T-cell (primary cell): ENCODE measurements around the gene KY. TPM values are rescaled to one million over a fixed set of nuclear protein-coding genes. Genes with fewer than 3 reads are reported as not detected.

Experiments
- ATAC-seq, 4 experiments: fragments of 200-7000 bp in 3 of 4; fragments of 150-1000 bp in 1 of 4; cut with Tn5 transposase; replicated peaks in 1 of 4; 1 replicate in 3 of 4; 2 replicates in 1 of 4; pipeline ENCODE4 v1.10.0; 2021; ENCODE audit warnings: moderate library complexity in 3 of 4, mild to moderate bottlenecking in 2 of 4, moderate number of reproducible peaks in 1 of 4
- CTCF ChIA-PET, 2 donors: fragments of 300-600 bp; sonication (Branson Sonifier 250); formaldehyde crosslinking; loops; one replicate each; lab custom pipeline; 2022; ENCODE audit warnings: antibody characterized with exemption in 2 of 2; lab: Charles Lee
- POLR2A ChIA-PET, 2 donors: fragments of 300-600 bp; sonication (Branson Sonifier 250); formaldehyde crosslinking; loops; one replicate each; lab custom pipeline; 2022; ENCODE audit warnings: antibody characterized with exemption in 2 of 2; lab: Charles Lee
- DNase-seq, 35 experiments: peaks; one replicate each; pipeline versions ENCODE4 v3.0.0 to v3.0.0-alpha.2; 2013 to 2023
- H3K27ac ChIP-seq: one replicate; pipeline ENCODE4 v1.5.1; 2013; ENCODE audit warnings: low read length
- H3K27me3 ChIP-seq, 2 experiments: replicated peaks in 1 of 2; 1 replicate in 1 of 2; 2 replicates in 1 of 2; pipeline versions ENCODE4 v1.6.1 to v1.7.0; 2013; ENCODE audit warnings: low read length in 1 of 2, mixed read lengths in 1 of 2; ENCODE audit not compliant: control insufficient read depth in 2 of 2, insufficient read depth in 2 of 2; ENCODE audit errors: extremely low read depth in 1 of 2
- H3K36me3 ChIP-seq, 2 donors: 1 replicate in 1 of 2; 2 replicates in 1 of 2; pipeline versions ENCODE4 v1.6.1 to v1.7.0; 2013; ENCODE audit warnings: low read length in 1 of 2; ENCODE audit not compliant: control insufficient read depth in 2 of 2, insufficient read depth in 1 of 2; ENCODE audit errors: extremely low read depth in 1 of 2
- H3K4me1 ChIP-seq, 2 experiments: 1 replicate in 1 of 2; 2 replicates in 1 of 2; pipeline versions ENCODE4 v1.6.1 to v1.7.0; 2013; ENCODE audit warnings: low read length in 2 of 2, mixed read lengths in 1 of 2; ENCODE audit not compliant: insufficient read depth in 2 of 2, control insufficient read depth in 1 of 2; ENCODE audit errors: extremely low read depth in 1 of 2
- H3K4me3 ChIP-seq, 2 donors: 1 replicate in 1 of 2; 2 replicates in 1 of 2; pipeline versions ENCODE4 v1.5.1 to v1.7.0; 2013; ENCODE audit warnings: mild to moderate bottlenecking in 2 of 2, low read length in 1 of 2, moderate library complexity in 1 of 2; ENCODE audit not compliant: control insufficient read depth in 1 of 2; ENCODE audit errors: extremely low read depth in 1 of 2
- H3K9me3 ChIP-seq: 2 replicates; pipeline ENCODE4 v1.7.0; 2013
- H3K27ac Mint-ChIP-seq, 2 donors: one replicate each; pipeline ENCODE4 v1.8.0; 2020 to 2021; ENCODE audit warnings: mild to moderate bottlenecking in 2 of 2, mixed read lengths in 2 of 2
- H3K27me3 Mint-ChIP-seq, 2 donors: one replicate each; pipeline ENCODE4 v1.8.0; 2021 to 2022; ENCODE audit warnings: mixed read lengths in 2 of 2
- H3K36me3 Mint-ChIP-seq: one replicate; pipeline ENCODE4 v1.8.0; 2021; ENCODE audit warnings: mixed read lengths
- H3K4me1 Mint-ChIP-seq, 3 donors: one replicate each; pipeline ENCODE4 v1.8.0; 2020 to 2022; ENCODE audit warnings: mixed read lengths in 3 of 3, mild to moderate bottlenecking in 1 of 3
- H3K4me3 Mint-ChIP-seq, 3 donors: one replicate each; pipeline ENCODE4 v1.8.0; 2020 to 2022; ENCODE audit warnings: mild to moderate bottlenecking in 3 of 3, mixed read lengths in 3 of 3, moderate library complexity in 3 of 3
- H3K9me3 Mint-ChIP-seq, 3 donors: one replicate each; pipeline ENCODE4 v1.8.0; 2020 to 2022; ENCODE audit warnings: mixed read lengths in 3 of 3
- WGBS: methylation state at CpG from one replicate; pipeline ENCODE4 v1.1.5; 2013; ENCODE audit warnings: missing lambda C conversion rate; ENCODE audit not compliant: insufficient coverage; 5-methylcytosine and 5-hydroxymethylcytosine counted together
- total RNA-seq, 35 experiments: library from RNA in 6 of 35; stranded (reverse) in 6 of 35; fragments of 120-200 nt in 1 of 35; gene quantifications; one replicate each; pipeline versions ENCODE4 v1.2.1 to v1.2.4 and lab custom pipeline; 2013 to 2026

Gene KY
- total RNA-seq, 5 donors from 2014 or later (not counting 1 experiment from before 2014, with no cell fraction given): not detected

GRCh38 chr3:134628884-134629283, 21.9 kb downstream of the KY start:
- POLR2A ChIA-PET: no interaction called here
- Mint-ChIP-seq H3K27ac (no peak overlapping the region), H3K4me3 (no peak overlapping the region), H3K4me1 (no peaks in the 10 kb centered on the region), H3K27me3 (peaks cover 8 to 11% of the 10 kb centered on the region in 2 donors), H3K9me3 (peaks cover 11 to 27% (median 21%) of the 10 kb centered on the region in 3 donors), H3K36me3 (no peaks in the 10 kb centered on the region)
- Histone ChIP-seq H3K4me3 (no peak overlapping the region), H3K27ac (no peak overlapping the region), H3K9me3 (peaks cover 4% of the 10 kb centered on the region), H3K4me1 (no peaks in the 10 kb centered on the region), H3K27me3 (peaks cover 0 to 4% of the 10 kb centered on the region in 2 experiments), H3K36me3 (no peaks in the 10 kb centered on the region)
- 62% methylated on average over 2 of the region's 2 CpGs for WGBS
- DNase-seq: no peak
- ATAC-seq: no peak
- CTCF ChIA-PET: no interaction called here

DNA sequence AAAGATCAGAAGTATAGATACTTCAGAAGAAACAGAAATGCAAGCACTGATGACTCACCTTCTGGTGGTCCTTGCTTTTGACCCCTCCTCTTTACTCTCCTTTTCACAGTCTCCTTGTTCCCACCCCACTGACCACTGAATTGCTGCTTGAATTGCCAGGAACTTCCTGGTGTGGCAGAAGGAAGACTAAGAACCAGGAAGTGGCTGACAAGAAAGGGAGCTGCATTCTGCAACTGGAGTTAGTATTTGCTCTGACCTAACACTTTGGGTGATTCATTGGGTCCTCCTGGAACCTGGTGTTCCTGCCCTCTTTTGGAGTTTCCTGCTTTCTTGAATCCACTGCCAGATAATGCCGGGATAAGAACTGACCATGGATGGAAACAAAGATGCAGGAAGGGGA, 23.0 kb downstream of the KY start:
- H3K27ac Mint-ChIP-seq: no peak overlapping the region
- no peaks in the 10 kb centered on the region for H3K36me3 Mint-ChIP-seq
- Histone ChIP-seq H3K4me1 (no peaks in the 10 kb centered on the region), H3K36me3 (no peaks in the 10 kb centered on the region), H3K9me3 (peaks cover 4% of the 10 kb centered on the region), H3K27ac (no peak overlapping the region), H3K27me3 (peaks cover 0 to 4% of the 10 kb centered on the region in 2 experiments), H3K4me3 (no peak overlapping the region)
- DNase-seq (no peak), ATAC-seq (no peak)
- POLR2A ChIA-PET: no interaction called here
- H3K4me1 Mint-ChIP-seq: no peaks in the 10 kb centered on the region
- H3K4me3 Mint-ChIP-seq: no peak overlapping the region
- no CpG with 5 or more reads among the region's 1 CpG for WGBS
- peaks cover 8 to 11% of the 10 kb centered on the region in 2 donors for H3K27me3 Mint-ChIP-seq
- CTCF ChIA-PET: no interaction called here
- peaks cover 11 to 27% (median 17%) of the 10 kb centered on the region in 3 donors for H3K9me3 Mint-ChIP-seq

DNA sequence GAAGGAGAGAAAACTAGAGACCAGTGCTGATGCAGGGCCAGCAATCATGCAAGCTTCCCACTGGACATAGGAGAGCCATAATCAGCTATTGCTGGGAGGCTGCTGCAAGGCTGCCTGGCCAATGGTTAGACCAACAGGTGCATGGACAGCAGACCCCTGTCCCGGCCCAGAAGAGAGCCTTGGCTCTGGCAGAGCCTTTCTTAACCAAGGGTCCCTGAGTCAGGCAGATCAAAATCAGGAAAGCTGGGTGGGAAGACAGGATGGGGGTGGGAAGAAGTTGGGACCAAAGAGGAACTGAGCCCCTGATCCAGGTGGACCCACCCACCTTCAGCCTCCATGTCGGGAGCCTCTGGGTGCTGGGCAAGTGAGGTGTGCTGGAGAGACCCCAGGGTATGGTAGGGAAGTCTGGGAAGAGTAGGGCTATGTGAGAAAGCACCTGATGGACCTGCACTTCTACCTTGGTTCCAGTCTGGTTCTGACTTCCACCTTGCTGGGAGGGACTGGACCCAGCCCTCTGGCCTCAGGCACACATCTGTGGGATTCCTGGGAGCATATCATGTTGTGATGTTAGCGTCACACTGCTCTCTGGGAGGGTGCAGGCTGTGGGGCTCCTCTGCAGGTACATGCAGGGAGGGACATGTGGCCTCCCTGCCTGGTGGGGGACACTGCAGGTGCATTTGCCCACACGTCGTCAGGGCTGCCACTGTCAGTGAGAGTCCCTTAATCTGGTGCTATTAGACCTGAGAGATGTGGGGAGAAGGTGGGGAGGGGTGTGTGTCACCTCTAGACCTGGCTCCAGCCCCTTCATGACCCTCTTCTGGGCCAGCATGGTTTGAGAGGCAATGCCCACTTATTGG, 24.7 kb downstream of the KY start:
- H3K27me3 ChIP-seq: peaks cover 0 to 4% of the 10 kb centered on the region in 2 experiments
- Mint-ChIP-seq H3K9me3 (peaks cover 8 to 14% (median 12%) of the 10 kb centered on the region in 3 donors), H3K36me3 (no peaks in the 10 kb centered on the region), H3K27me3 (peaks cover 5 to 8% of the 10 kb centered on the region in 2 donors), H3K4me1 (peaks cover 0 to 5% (median 0%) of the 10 kb centered on the region in 3 donors), H3K4me3 (no peak overlapping the region), H3K27ac (no peak overlapping the region)
- no peaks in the 10 kb centered on the region for H3K36me3 ChIP-seq
- 73% methylated on average over 4 of the region's 5 CpGs for WGBS
- no peak overlapping the region for H3K4me3 ChIP-seq
- no peak overlapping the region for H3K27ac ChIP-seq
- ATAC-seq (no peak), DNase-seq (no peak)
- no peaks in the 10 kb centered on the region for H3K4me1 ChIP-seq
- H3K9me3 ChIP-seq: peaks cover 3% of the 10 kb centered on the region
- ChIA-PET POLR2A (no interaction called here), CTCF (no interaction called here)

- CTCF ChIA-PET: no interaction called here
- WGBS: 77% methylated on average over 6 of the region's 8 CpGs
- H3K36me3 ChIP-seq: no peaks in the 10 kb centered on the region
- no peak overlapping the region for H3K27ac Mint-ChIP-seq
- peaks cover 0 to 4% of the 10 kb centered on the region in 2 experiments for H3K27me3 ChIP-seq
- peaks cover 1 to 8% (median 6%) of the 10 kb centered on the region in 3 donors for H3K9me3 Mint-ChIP-seq
- DNase-seq (no peak), ATAC-seq (no peak)
- H3K27me3 Mint-ChIP-seq: peaks cover 0 to 6% of the 10 kb centered on the region in 2 donors
- H3K36me3 Mint-ChIP-seq: no peaks in the 10 kb centered on the region
- no peaks in the 10 kb centered on the region for H3K4me1 ChIP-seq
- H3K4me1 Mint-ChIP-seq: peaks cover 0 to 5% (median 0%) of the 10 kb centered on the region in 3 donors
- H3K4me3 Mint-ChIP-seq: no peak overlapping the region
- POLR2A ChIA-PET: no interaction called here
- H3K27ac ChIP-seq: no peak overlapping the region
- no peaks in the 10 kb centered on the region for H3K9me3 ChIP-seq
- no peak overlapping the region for H3K4me3 ChIP-seq
These were observed 25.4 kb downstream of the KY start for GRCh38 chr3:134625462-134625861.

- Mint-ChIP-seq H3K9me3 (peaks cover 0 to 3% (median 3%) of the 10 kb centered on the region in 3 donors), H3K36me3 (no peaks in the 10 kb centered on the region), H3K27me3 (peaks cover 0 to 6% of the 10 kb centered on the region in 2 donors), H3K4me3 (no peak overlapping the region), H3K27ac (no peak overlapping the region), H3K4me1 (peaks cover 0 to 5% (median 0%) of the 10 kb centered on the region in 3 donors)
- ChIA-PET CTCF (interaction anchor here in 1 of 2 donors (0.6 kb wide), 1 partner anchor 8 kb away, joined by 4 read pairs; no protein-coding TSS in a partner anchor), POLR2A (no interaction called here)
- Histone ChIP-seq H3K4me1 (no peaks in the 10 kb centered on the region), H3K9me3 (no peaks in the 10 kb centered on the region), H3K27ac (no peak overlapping the region), H3K27me3 (peaks cover 0 to 4% of the 10 kb centered on the region in 2 experiments), H3K4me3 (no peak overlapping the region), H3K36me3 (no peaks in the 10 kb centered on the region)
- DNase-seq: no peak
- 65% methylated on average over 3 of the region's 5 CpGs for WGBS
- ATAC-seq: no peak
These were observed 26.1 kb downstream of the KY start for GRCh38 chr3:134624537-134625287.

GRCh38 chr3:134623615-134624245, 27.1 kb downstream of the KY start:
- H3K27ac ChIP-seq: no peak overlapping the region
- WGBS: 83% methylated on average over 7 of the region's 7 CpGs
- no peaks in the 10 kb centered on the region for H3K4me1 ChIP-seq
- H3K9me3 ChIP-seq: no peaks in the 10 kb centered on the region
- CTCF ChIA-PET: no interaction called here
- ATAC-seq (no peak), DNase-seq (no peak)
- H3K27ac Mint-ChIP-seq: no peak overlapping the region
- H3K36me3 Mint-ChIP-seq: no peaks in the 10 kb centered on the region
- POLR2A ChIA-PET: no interaction called here
- no peaks in the 10 kb centered on the region for H3K36me3 ChIP-seq
- H3K27me3 ChIP-seq: peaks cover 0 to 4% of the 10 kb centered on the region in 2 experiments
- H3K4me3 ChIP-seq: no peak overlapping the region
- H3K4me1 Mint-ChIP-seq: peaks cover 0 to 5% (median 0%) of the 10 kb centered on the region in 3 donors
- no peak overlapping the region for H3K4me3 Mint-ChIP-seq
- peaks cover 0 to 3% (median 0%) of the 10 kb centered on the region in 3 donors for H3K9me3 Mint-ChIP-seq
- H3K27me3 Mint-ChIP-seq: peaks cover 0 to 6% of the 10 kb centered on the region in 2 donors
